GM18508 (cell line): ENCODE measurements around the gene ZC2HC1C.

Experiments
- ATAC-seq: cut with Tn5 transposase; IDR thresholded peaks from one replicate; pipeline ENCODE4 v1.9.1; 2021; ENCODE audit warnings: moderate number of reproducible peaks; ENCODE audit not compliant: insufficient read depth, unreplicated experiment

Gene ZC2HC1C, protein sequence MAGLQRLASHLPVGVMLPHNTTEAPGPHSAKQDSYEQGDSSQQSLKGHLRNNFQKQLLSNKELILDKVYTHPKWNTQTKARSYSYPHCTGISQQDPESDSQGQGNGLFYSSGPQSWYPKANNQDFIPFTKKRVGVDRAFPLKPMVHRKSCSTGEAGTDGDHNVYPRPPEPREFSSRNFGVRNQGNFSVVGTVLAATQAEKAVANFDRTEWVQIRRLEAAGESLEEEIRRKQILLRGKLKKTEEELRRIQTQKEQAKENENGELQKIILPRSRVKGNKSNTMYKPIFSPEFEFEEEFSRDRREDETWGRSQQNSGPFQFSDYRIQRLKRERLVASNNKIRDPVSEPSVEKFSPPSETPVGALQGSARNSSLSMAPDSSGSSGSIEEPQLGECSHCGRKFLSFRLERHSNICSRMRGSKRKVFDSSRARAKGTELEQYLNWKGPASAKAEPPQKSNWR

DNA sequence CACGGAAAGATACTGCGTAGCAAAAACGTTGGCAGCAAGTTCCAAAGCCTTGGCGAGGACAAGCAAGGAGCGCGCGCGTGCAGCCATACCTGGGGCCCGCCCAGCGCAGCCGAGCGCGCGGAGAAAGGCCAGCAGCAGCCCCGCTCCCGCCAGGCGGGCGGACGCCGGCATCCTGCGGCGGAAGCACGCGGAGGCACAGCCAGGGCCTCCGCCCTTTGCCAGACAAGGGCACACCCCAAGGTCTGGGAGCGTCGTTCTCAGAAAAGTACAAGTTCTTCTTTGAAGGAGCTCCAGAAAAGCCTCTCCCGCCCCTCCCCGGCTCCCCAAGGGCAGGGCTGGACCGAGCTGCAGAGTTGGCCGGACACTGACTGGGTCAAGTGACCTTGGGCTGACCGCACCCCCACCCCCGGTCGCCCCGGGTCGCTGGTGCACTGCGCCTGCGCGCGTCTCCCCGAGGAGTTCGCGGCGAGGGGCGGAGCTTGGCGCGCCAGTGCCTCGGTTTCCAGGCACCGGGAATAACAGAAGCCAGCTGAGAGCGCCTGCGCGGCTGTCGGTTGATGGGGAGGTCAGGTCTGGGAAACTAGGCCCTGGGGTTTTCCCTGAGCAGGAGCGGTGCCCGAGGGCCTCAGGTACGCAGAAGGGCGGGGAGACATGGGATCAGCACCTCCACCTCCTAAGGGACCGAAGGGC, at the start of gene ZC2HC1C:
Gene ZC2HC1C (plus strand): TSS at position 521 of the 690 bp plus-strand sequence. CDS start 933 bp downstream, outside the sequence.
- ATAC-seq: no peak

- ATAC-seq: no peak
Observed at GRCh38 chr14:75022655-75023054, 46.8 kb upstream of the ZC2HC1C start.

GRCh38 chr14:75023108-75023507, 46.3 kb upstream of the ZC2HC1C start:
- ATAC-seq: no peak

GRCh38 chr14:75025082-75025481, 44.4 kb upstream of the ZC2HC1C start:
- no peak for ATAC-seq

DNA sequence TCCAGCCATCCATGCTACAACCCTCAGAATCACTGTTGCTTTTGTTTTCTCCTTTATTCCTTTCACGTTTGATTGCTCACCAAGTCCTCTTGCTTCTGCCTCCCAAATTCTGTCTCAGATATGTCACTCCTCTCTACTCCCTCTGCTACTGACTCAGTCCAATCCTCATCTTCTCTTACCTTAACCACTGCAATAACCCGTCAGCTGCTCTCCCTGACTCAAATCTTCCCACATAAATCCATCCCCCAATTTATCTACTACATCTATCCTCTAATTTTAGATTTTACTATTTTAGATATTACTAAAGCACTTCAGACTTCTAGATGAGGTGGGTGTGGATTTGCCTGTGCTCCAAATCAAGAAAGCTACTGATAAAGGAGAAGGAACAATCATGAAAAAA, 43.6 kb upstream of the ZC2HC1C start:
- ATAC-seq: no peak

- no peak for ATAC-seq
Observed at GRCh38 chr14:75030147-75030546, 39.3 kb upstream of the ZC2HC1C start.

DNA sequence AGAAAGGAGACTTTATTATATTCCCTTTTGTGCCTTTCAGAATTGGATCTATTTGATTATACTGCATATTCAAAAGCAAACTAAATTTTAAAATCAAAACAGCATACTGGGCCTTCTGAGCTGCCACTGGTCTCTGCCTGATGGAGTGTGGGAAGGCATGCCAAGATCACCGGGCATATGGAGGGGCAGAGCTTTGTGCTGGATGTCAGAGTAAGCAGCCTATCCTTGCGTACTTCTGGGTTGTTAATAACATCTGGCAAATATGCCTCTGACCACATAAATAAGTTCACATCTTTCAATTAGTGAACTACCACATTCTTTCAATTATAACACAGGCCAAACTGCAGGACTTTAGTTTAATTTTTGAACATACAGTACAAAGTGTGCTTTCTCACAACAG, 36.5 kb upstream of the ZC2HC1C start:
- ATAC-seq: no peak

DNA sequence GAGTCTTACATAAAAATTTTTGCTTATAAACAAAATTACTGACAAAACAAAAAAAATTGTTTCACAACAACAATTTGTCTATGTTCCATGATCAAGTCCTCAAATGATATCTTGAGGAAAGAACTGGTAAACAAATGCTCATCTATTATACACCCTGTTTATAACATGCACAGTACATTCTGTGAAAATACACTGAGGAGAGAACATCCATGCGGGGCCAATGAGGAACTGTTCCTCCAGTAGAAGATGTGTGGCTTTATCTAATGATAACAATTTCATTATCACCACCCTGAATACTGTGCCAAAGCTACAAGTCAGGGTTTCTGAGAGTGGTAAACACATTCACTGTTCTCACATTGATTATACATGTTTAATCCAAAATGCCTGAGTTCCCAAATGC, 28.9 kb upstream of the ZC2HC1C start:
- no peak for ATAC-seq

- ATAC-seq: no peak
Observed at GRCh38 chr14:75040959-75041358, 28.5 kb upstream of the ZC2HC1C start.

- no peak for ATAC-seq
Observed at GRCh38 chr14:75041613-75042012, 27.8 kb upstream of the ZC2HC1C start.

- ATAC-seq: no peak
Observed at GRCh38 chr14:75042035-75042434, 27.4 kb upstream of the ZC2HC1C start.

DNA sequence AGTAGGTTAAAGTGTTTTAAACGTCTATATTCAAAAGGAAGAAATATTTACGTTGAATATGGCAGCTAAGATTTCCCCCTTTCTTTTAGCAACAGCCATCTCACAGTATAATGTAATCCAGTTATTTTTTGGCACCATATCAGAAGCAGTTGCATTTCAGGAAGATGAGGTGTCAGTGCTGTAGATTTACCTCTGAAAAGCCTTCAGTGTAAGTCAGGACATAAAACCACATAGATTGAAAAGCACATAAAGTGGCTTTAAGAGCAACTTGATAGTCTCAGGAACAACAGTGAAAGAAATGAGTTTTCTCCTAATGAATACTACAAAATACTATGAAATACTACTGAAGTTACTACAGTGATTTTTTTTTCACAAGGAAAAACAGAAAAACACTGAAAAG, 25.1 kb upstream of the ZC2HC1C start:
- ATAC-seq: no peak

DNA sequence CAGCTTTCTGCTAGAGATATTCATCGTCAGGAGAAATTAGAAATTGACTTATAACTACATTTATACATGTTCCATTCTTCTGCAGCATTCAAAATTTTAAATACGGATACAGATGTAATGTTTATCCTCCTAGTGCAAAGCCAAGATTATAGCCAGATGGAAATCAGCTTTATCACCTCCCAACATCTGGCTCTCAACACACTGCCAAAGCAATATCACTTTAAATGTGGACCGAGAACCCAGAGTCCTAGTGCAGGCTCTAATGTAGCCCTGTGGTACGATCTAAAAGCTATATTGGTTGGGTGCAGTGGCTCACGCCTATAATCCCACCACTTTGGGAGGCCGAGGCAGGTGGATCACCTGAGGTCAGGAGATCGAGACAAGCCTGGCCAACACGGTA, 24.7 kb upstream of the ZC2HC1C start:
- no peak for ATAC-seq

DNA sequence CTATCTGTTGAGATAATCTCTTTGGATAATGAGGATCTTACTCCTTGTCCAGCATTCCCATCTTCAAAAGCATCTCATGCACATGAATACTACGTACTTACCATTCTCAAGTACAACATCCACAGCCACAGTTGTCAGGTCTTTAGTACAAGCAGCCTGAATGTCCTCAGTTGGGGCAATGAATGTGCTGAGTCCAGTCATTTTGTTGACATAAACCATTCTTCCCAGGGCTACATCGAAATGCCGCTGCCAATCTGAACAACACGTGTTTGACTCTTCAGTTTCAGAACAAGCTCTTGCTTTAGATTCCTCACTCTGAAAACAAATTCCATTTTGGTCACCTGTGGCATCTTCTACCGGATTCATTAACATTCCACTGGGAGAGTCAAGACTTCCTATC, 23.2 kb upstream of the ZC2HC1C start:
- no peak for ATAC-seq

- no peak for ATAC-seq
Observed at GRCh38 chr14:75046899-75047298, 22.5 kb upstream of the ZC2HC1C start.

- no peak for ATAC-seq
Observed at GRCh38 chr14:75047506-75047905, 21.9 kb upstream of the ZC2HC1C start.

DNA sequence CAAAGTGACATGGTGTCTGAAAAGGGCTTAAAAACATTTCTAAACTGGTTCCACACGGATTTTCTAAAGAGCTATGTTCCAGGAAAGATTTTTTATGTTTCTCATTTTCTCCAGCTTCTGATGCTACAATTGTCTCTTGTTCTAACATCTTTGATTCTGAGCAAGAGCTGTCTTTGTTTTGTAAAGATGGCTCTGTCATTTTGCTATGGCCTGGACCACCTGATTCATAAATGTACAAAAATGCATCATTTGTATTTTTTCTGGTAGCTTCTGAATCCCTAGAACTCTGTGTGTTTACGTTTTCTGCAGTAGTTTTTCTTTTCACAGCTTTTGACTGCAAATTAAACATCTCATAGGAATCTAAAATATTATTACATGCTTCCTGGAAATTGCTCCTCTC, 21.3 kb upstream of the ZC2HC1C start:
- no peak for ATAC-seq

DNA sequence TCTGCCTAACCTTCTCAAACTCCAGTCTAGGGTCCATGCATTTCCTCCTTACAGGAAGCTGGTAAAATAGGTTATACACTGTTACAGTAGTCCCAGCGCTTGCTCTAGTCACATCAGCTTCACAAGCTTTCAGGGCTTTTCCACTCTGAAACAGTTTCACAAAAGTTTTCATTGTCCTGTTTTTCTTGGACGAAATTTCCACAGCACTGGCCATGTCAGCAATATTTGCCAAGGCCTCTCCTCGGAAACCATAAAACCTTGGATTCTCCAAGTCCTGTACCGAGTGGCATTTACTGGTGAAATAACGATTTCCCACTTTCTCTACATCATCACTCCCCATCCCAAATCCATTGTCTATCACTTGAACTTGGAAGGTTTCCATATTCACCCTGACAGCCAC, 20.3 kb upstream of the ZC2HC1C start:
- no peak for ATAC-seq

- ATAC-seq: no peak
Observed at GRCh38 chr14:75049731-75050201, 19.7 kb upstream of the ZC2HC1C start.

DNA sequence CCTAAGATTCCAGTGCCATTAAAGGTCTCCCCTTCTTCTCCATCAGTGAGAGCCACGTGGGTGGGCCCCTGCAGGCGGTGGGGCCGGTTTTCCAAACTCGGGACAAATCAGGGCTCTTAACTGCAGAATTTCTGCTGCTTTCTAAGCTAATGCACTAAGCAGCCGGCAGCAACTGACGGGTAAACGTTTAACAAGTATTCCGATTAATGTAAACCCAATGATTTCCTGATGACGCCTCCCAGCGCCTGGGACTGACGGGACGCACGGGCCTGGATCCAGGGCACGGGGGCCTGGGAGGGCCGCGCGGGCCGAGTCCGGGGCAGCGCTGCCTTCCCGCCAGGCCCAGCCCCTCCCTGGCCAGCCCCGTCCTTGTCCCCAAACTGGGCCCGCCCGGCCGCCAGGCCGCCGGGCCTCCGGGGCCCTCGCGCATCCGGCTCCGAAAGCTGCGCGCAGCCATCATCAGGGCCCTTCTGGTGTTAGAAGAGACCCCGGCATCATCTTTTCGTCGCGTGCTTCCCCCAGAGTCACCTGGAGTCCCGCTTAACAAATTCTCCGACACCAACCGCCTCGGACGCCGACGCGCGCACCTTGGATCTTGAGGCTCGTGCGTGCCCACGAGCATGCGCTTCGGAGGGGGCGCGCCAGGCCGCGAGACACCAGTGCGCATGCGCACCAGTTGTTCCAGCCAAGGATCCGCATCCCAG, 18.4 kb upstream of the ZC2HC1C start, which contains the start of gene MLH3:
Gene MLH3 (minus strand): TSS at position 616 of the 704 bp plus-strand sequence. CDS start 1,812 bp downstream, outside the sequence.
- ATAC-seq: no peak

- ATAC-seq: no peak
Observed at GRCh38 chr14:75051556-75051899, 17.9 kb upstream of the ZC2HC1C start.
